SK-N-SH (cell line): Measurements from ENCODE around the gene E2F3.

Source experiments
- CHD2 ChIP-seq: fragments of 150-350 bp; IDR thresholded peaks from 2 replicates; pipeline ENCODE4 v1.6.1; 2018; ENCODE audit warnings: low read length; ENCODE audit not compliant: partially characterized antibody
- CTCF ChIP-seq: fragments of 200-600 bp; sonication (generic); IDR thresholded peaks from 2 replicates; pipeline ENCODE4 v1.6.1; 2017; ENCODE audit warnings: antibody characterized with exemption, mild to moderate bottlenecking, moderate library complexity
- FOXM1 ChIP-seq: IDR thresholded peaks from 2 replicates; pipeline ENCODE4 v1.4.0; 2012; ENCODE audit warnings: low read depth, mild to moderate bottlenecking
- GATA2 ChIP-seq: sonication (generic); formaldehyde crosslinking; IDR thresholded peaks from 2 replicates; pipeline ENCODE4 v1.5.0; 2020; ENCODE audit warnings: mild to moderate bottlenecking, missing genetic modification reagents
- JUND ChIP-seq: IDR thresholded peaks from 2 replicates; pipeline ENCODE4 v1.4.0; 2012
- PBX3 ChIP-seq: IDR thresholded peaks from 2 replicates; pipeline ENCODE4; 2012
- POLR2AphosphoS5 ChIP-seq: IDR thresholded peaks from 2 replicates; pipeline ENCODE4 v1.6.1; 2012; ENCODE audit warnings: low read depth, low read length
- REST ChIP-seq: IDR thresholded peaks from 2 replicates; pipeline ENCODE4 v1.6.1; 2012; ENCODE audit warnings: mild to moderate bottlenecking, low read depth, low read length, moderate library complexity
- SMC3 ChIP-seq: IDR thresholded peaks from 2 replicates; pipeline ENCODE4 v1.6.1; 2012; ENCODE audit warnings: low read depth, low read length, improper control_type of control experiment
- TCF12 ChIP-seq: IDR thresholded peaks from 2 replicates; pipeline ENCODE4 v1.4.0; 2012

- no peak for TF ChIP-seq CTCF
- no peak for TF ChIP-seq TCF12
- no peak for TF ChIP-seq JUND
- no peak for TF ChIP-seq REST
- no peak for TF ChIP-seq POLR2AphosphoS5
- TF ChIP-seq CHD2 = no peak
- TF ChIP-seq FOXM1 = no peak
- TF ChIP-seq PBX3 = no peak
- TF ChIP-seq SMC3 = no peak
- TF ChIP-seq GATA2 (CRISPR knock-in tag) = no peak
These were observed 22.4 kb upstream of the E2F3 start for GRCh38 chr6:20379231-20379630.
